Inflammatory macrophage (primary cell): ENCODE measurements around the gene ABCC10.
"Not testable (repeated sequence)": the region's sequence is repeated elsewhere in the genome, so short reads cannot be mapped to it uniquely, and the experiment has no call there.

Experiments
- DNase-seq, 2 donors: peaks; one replicate each; pipeline ENCODE4 v3.0.0-alpha.2; 2020 to 2022

The ABCC10 gene

GRCh38 chr6:43408259-43408658, 19.1 kb upstream of the ABCC10 start:
- DNase-seq, result no peak

- not testable (repeated sequence) for DNase-seq
Measured at GRCh38 chr6:43410776-43411175, 16.6 kb upstream of the ABCC10 start.

- no peak for DNase-seq
Measured at GRCh38 chr6:43412541-43412940, 14.8 kb upstream of the ABCC10 start.

GRCh38 chr6:43413002-43413401, 14.3 kb upstream of the ABCC10 start:
- no peak for DNase-seq

- not testable (repeated sequence) for DNase-seq
Measured at GRCh38 chr6:43415275-43415674, 12.1 kb upstream of the ABCC10 start.

- DNase-seq, result no peak
Measured at GRCh38 chr6:43416935-43417334, 10.4 kb upstream of the ABCC10 start.

GRCh38 chr6:43420012-43420709, 7.2 kb upstream of the ABCC10 start:
- no peak for DNase-seq

- no peak for DNase-seq
Measured at GRCh38 chr6:43421831-43422230, 5.5 kb upstream of the ABCC10 start.

- DNase-seq, result not testable (repeated sequence)
Measured at GRCh38 chr6:43425083-43425482, 2.3 kb upstream of the ABCC10 start.

GRCh38 chr6:43426928-43427405, 374 bp upstream of the ABCC10 start:
- no peak for DNase-seq

- no peak for DNase-seq
Measured at GRCh38 chr6:43428112-43428570, 800 bp downstream of the ABCC10 start.

- DNase-seq, result no peak
Measured at GRCh38 chr6:43428874-43429273, 1.5 kb downstream of the ABCC10 start.

GRCh38 chr6:43432009-43432945, 4.9 kb downstream of the ABCC10 start:
- DNase-seq, result no peak

GRCh38 chr6:43433148-43433547, 5.8 kb downstream of the ABCC10 start:
- DNase-seq, result no peak

GRCh38 chr6:43434001-43434840, 6.9 kb downstream of the ABCC10 start:
- DNase-seq, result no peak

- no peak for DNase-seq
Measured at GRCh38 chr6:43434943-43435342, 7.6 kb downstream of the ABCC10 start.

- no peak for DNase-seq
Measured at GRCh38 chr6:43435682-43436437, 8.5 kb downstream of the ABCC10 start.

- DNase-seq, result no peak
Measured at GRCh38 chr6:43436577-43437282, 9.4 kb downstream of the ABCC10 start.

- no peak for DNase-seq
Measured at GRCh38 chr6:43437700-43438099, 10.4 kb downstream of the ABCC10 start.

GRCh38 chr6:43442935-43443334, 15.6 kb downstream of the ABCC10 start:
- DNase-seq, result no peak

- no peak for DNase-seq
Measured at GRCh38 chr6:43444036-43444435, 16.7 kb downstream of the ABCC10 start.
